ENCODE results near the gene MYO3A.
A peak's percentile ranks its signal among the peaks of the same experiment; 100 is the strongest.

Gene MYO3A

DNA sequence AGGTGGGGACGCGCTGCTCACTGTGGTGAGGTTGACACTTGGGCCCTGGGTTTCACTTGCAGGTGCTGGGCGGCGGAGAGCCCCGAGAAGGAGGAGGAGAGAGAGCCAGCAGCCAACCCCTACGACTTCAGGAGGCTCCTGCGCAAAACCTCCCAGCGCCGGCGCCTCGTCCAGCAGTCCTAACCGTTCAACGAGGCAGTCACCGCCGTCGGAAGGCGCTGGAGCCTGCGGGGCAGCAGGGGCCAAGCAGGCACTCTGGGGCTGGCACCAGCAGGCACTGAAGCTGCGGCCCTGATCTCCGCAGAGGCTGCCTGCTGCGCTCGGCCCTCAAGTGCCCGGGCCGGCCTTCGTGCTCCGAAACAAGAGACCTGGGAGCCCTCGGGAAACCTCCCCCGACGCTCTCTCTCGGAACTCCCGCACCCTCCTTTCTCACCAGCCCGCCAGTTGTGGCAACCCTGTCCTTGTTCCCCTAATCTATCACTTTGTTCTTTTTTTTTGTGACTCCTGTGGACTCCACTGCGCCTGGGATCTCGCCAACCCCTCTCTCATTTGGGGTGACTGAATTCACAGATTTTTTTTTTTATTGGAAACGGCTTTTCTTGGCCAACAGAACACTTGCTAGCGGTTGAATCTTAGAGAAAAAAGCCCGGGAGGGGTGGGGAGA is 277.9 kb downstream of the MYO3A start:
- Histone ChIP-seq H4K91ac (ENCODE audit: low read depth, low read length, poor library complexity) (no peak overlapping the region), H4K8ac (ENCODE audit: low read depth, low read length) (no peak overlapping the region), H3K4me1 (ENCODE audit: control insufficient read depth in 2 of 2, insufficient read depth in 1 of 2, low read depth in 1 of 2, low read length in 2 of 2) (peaks cover 10 to 19% of the 10 kb centered on the region in 2 donors), H2AK5ac (ENCODE audit: low read depth, low read length) (no peak overlapping the region), H2BK12ac (ENCODE audit: low read length) (no peak overlapping the region), H3K9me3 (replicated peaks in 1 of 2; ENCODE audit: control insufficient read depth in 2 of 2, insufficient read depth in 1 of 2, low read depth in 1 of 2, low read length in 2 of 2) (peaks cover 0 to 3% of the 10 kb centered on the region in 2 donors), H3K79me1 (ENCODE audit: low read depth, low read length) (no peaks in the 10 kb centered on the region), H3K23ac (ENCODE audit: low read depth, low read length, poor library complexity) (peak overlapping the region; percentile 35), H3K9ac (ENCODE audit: low read depth, low read length, poor library complexity) (no peak overlapping the region), H3K4me2 (ENCODE audit: insufficient read depth, low read length, poor library complexity, severe bottlenecking) (peak overlapping the region; percentile 21), H2BK120ac (ENCODE audit: low read depth, low read length) (no peak overlapping the region), H2BK15ac (ENCODE audit: low read length) (no peak overlapping the region), H2AFZ (ENCODE audit: low read length) (peak overlapping the region; percentile 29), H3K4ac (ENCODE audit: low read length) (no peak overlapping the region), H3K18ac (ENCODE audit: low read length) (peak overlapping the region; percentile 76), H3K36me3 (replicated peaks in 1 of 2; ENCODE audit: control insufficient read depth in 2 of 2, insufficient read depth in 2 of 2, low read length in 2 of 2) (no peaks in the 10 kb centered on the region), H3K27ac (replicated peaks; ENCODE audit: low read length) (no peak overlapping the region), H3K14ac (ENCODE audit: low read length) (peak overlapping the region; percentile 82), H3K4me3 (ENCODE audit: low read length in 2 of 2) (peak overlapping the region in 1 of 2 donors; percentile 38), H3K27me3 (ENCODE audit: control insufficient read depth in 3 of 3, insufficient read depth in 3 of 3, low read depth in 1 of 3, low read length in 3 of 3) (peaks cover 28 to 72% (median 68%) of the 10 kb centered on the region in 3 experiments), H2BK5ac (ENCODE audit: low read length) (no peak overlapping the region)
- DNase-seq (ENCODE audit: low spot score) = no peak
- no CpG with 5 or more reads among the region's 37 CpGs for WGBS, 2 donors (ENCODE audit: extremely low coverage in 2 of 2, insufficient read length in 2 of 2, insufficient replicate concordance in 1 of 2)

GRCh38 chr10:26212511-26212910 is 278.5 kb downstream of the MYO3A start:
- H3K27me3 ChIP-seq (ENCODE audit: control insufficient read depth in 3 of 3, insufficient read depth in 3 of 3, low read depth in 1 of 3, low read length in 3 of 3) = peaks cover 34 to 78% (median 74%) of the 10 kb centered on the region in 3 experiments
- peaks cover 10 to 21% of the 10 kb centered on the region in 2 donors for H3K4me1 ChIP-seq (ENCODE audit: control insufficient read depth in 2 of 2, insufficient read depth in 1 of 2, low read depth in 1 of 2, low read length in 2 of 2)
- DNase-seq (ENCODE audit: low spot score) = no peak

GRCh38 chr10:26213157-26213800 is 279.2 kb downstream of the MYO3A start:
- H3K23ac ChIP-seq (ENCODE audit: low read depth, low read length, poor library complexity) = no peak overlapping the region
- peaks cover 10 to 22% of the 10 kb centered on the region in 2 donors for H3K4me1 ChIP-seq (ENCODE audit: control insufficient read depth in 2 of 2, insufficient read depth in 1 of 2, low read depth in 1 of 2, low read length in 2 of 2)
- peaks cover 39 to 86% (median 81%) of the 10 kb centered on the region in 3 experiments for H3K27me3 ChIP-seq (ENCODE audit: control insufficient read depth in 3 of 3, insufficient read depth in 3 of 3, low read depth in 1 of 3, low read length in 3 of 3)
- H2BK12ac ChIP-seq (ENCODE audit: low read length) = no peak overlapping the region
- H2AFZ ChIP-seq (ENCODE audit: low read length) = no peak overlapping the region
- H3K4me2 ChIP-seq (ENCODE audit: insufficient read depth, low read length, poor library complexity, severe bottlenecking) = no peak overlapping the region
- no peak overlapping the region for H4K91ac ChIP-seq (ENCODE audit: low read depth, low read length, poor library complexity)
- WGBS, 2 donors (ENCODE audit: extremely low coverage in 2 of 2, insufficient read length in 2 of 2, insufficient replicate concordance in 1 of 2) = no CpG with 5 or more reads among the region's 11 CpGs
- no peak overlapping the region for H3K14ac ChIP-seq (ENCODE audit: low read length)
- no peak overlapping the region for H2BK120ac ChIP-seq (ENCODE audit: low read depth, low read length)
- no peak overlapping the region for H3K4me3 ChIP-seq (ENCODE audit: low read length in 2 of 2)
- H3K4ac ChIP-seq (ENCODE audit: low read length) = no peak overlapping the region
- no peak overlapping the region for H2BK15ac ChIP-seq (ENCODE audit: low read length)
- H3K18ac ChIP-seq (ENCODE audit: low read length) = peak overlapping the region; percentile 30
- H3K9ac ChIP-seq (ENCODE audit: low read depth, low read length, poor library complexity) = no peak overlapping the region
- no peaks in the 10 kb centered on the region for H3K36me3 ChIP-seq (replicated peaks in 1 of 2; ENCODE audit: control insufficient read depth in 2 of 2, insufficient read depth in 2 of 2, low read length in 2 of 2)
- H2BK5ac ChIP-seq (ENCODE audit: low read length) = no peak overlapping the region
- peaks cover 0 to 3% of the 10 kb centered on the region in 2 donors for H3K9me3 ChIP-seq (replicated peaks in 1 of 2; ENCODE audit: control insufficient read depth in 2 of 2, insufficient read depth in 1 of 2, low read depth in 1 of 2, low read length in 2 of 2)
- H3K79me1 ChIP-seq (ENCODE audit: low read depth, low read length) = no peaks in the 10 kb centered on the region
- no peak overlapping the region for H2AK5ac ChIP-seq (ENCODE audit: low read depth, low read length)
- no peak for DNase-seq (ENCODE audit: low spot score)
- no peak overlapping the region for H4K8ac ChIP-seq (ENCODE audit: low read depth, low read length)
- H3K27ac ChIP-seq (replicated peaks; ENCODE audit: low read length) = no peak overlapping the region

More at GRCh38 chr10:26212511-26212910, 278.5 kb downstream of the MYO3A start:
- H3K4me2 ChIP-seq (ENCODE audit: insufficient read depth, low read length, poor library complexity, severe bottlenecking) = no peak overlapping the region
- H3K79me1 ChIP-seq (ENCODE audit: low read depth, low read length) = no peaks in the 10 kb centered on the region
- no peak overlapping the region for H3K14ac ChIP-seq (ENCODE audit: low read length)
- no peak overlapping the region for H3K9ac ChIP-seq (ENCODE audit: low read depth, low read length, poor library complexity)
- no peak overlapping the region for H2BK12ac ChIP-seq (ENCODE audit: low read length)
- no peak overlapping the region for H2AK5ac ChIP-seq (ENCODE audit: low read depth, low read length)
- no CpG with 5 or more reads among the region's 12 CpGs for WGBS, 2 donors (ENCODE audit: extremely low coverage in 2 of 2, insufficient read length in 2 of 2, insufficient replicate concordance in 1 of 2)
- no peak overlapping the region for H3K23ac ChIP-seq (ENCODE audit: low read depth, low read length, poor library complexity)
- H2BK120ac ChIP-seq (ENCODE audit: low read depth, low read length) = no peak overlapping the region
- no peak overlapping the region for H3K4me3 ChIP-seq (ENCODE audit: low read length in 2 of 2)
- H4K8ac ChIP-seq (ENCODE audit: low read depth, low read length) = no peak overlapping the region
- H3K36me3 ChIP-seq (replicated peaks in 1 of 2; ENCODE audit: control insufficient read depth in 2 of 2, insufficient read depth in 2 of 2, low read length in 2 of 2) = no peaks in the 10 kb centered on the region
- H4K91ac ChIP-seq (ENCODE audit: low read depth, low read length, poor library complexity) = peak overlapping the region; percentile 27
- H2BK5ac ChIP-seq (ENCODE audit: low read length) = no peak overlapping the region
- peaks cover 0 to 3% of the 10 kb centered on the region in 2 donors for H3K9me3 ChIP-seq (replicated peaks in 1 of 2; ENCODE audit: control insufficient read depth in 2 of 2, insufficient read depth in 1 of 2, low read depth in 1 of 2, low read length in 2 of 2)
- H2BK15ac ChIP-seq (ENCODE audit: low read length) = no peak overlapping the region
- H3K27ac ChIP-seq (replicated peaks; ENCODE audit: low read length) = no peak overlapping the region
- peak overlapping the region; percentile 39 for H3K18ac ChIP-seq (ENCODE audit: low read length)
- H3K4ac ChIP-seq (ENCODE audit: low read length) = no peak overlapping the region
- no peak overlapping the region for H2AFZ ChIP-seq (ENCODE audit: low read length)

GRCh38 chr10:26214004-26214403 is 280.0 kb downstream of the MYO3A start:
- H4K91ac ChIP-seq (ENCODE audit: low read depth, low read length, poor library complexity) = no peak overlapping the region
- no peak overlapping the region for H3K14ac ChIP-seq (ENCODE audit: low read length)
- H3K79me1 ChIP-seq (ENCODE audit: low read depth, low read length) = no peaks in the 10 kb centered on the region
- H2BK5ac ChIP-seq (ENCODE audit: low read length) = no peak overlapping the region
- no peak overlapping the region for H3K4me2 ChIP-seq (ENCODE audit: insufficient read depth, low read length, poor library complexity, severe bottlenecking)
- H2BK12ac ChIP-seq (ENCODE audit: low read length) = no peak overlapping the region
- H4K8ac ChIP-seq (ENCODE audit: low read depth, low read length) = no peak overlapping the region
- H2BK15ac ChIP-seq (ENCODE audit: low read length) = no peak overlapping the region
- H2AFZ ChIP-seq (ENCODE audit: low read length) = no peak overlapping the region
- H3K18ac ChIP-seq (ENCODE audit: low read length) = no peak overlapping the region
- no peak overlapping the region for H2BK120ac ChIP-seq (ENCODE audit: low read depth, low read length)
- H3K23ac ChIP-seq (ENCODE audit: low read depth, low read length, poor library complexity) = no peak overlapping the region
- no peak overlapping the region for H3K9ac ChIP-seq (ENCODE audit: low read depth, low read length, poor library complexity)
- H3K27me3 ChIP-seq (ENCODE audit: control insufficient read depth in 3 of 3, insufficient read depth in 3 of 3, low read depth in 1 of 3, low read length in 3 of 3) = peaks cover 39 to 93% (median 87%) of the 10 kb centered on the region in 3 experiments
- no peak overlapping the region for H3K4me3 ChIP-seq (ENCODE audit: low read length in 2 of 2)
- DNase-seq (ENCODE audit: low spot score) = peak; percentile 45
- H3K4me1 ChIP-seq (ENCODE audit: control insufficient read depth in 2 of 2, insufficient read depth in 1 of 2, low read depth in 1 of 2, low read length in 2 of 2) = peaks cover 10 to 24% of the 10 kb centered on the region in 2 donors
- H3K4ac ChIP-seq (ENCODE audit: low read length) = no peak overlapping the region
- no CpG with 5 or more reads among the region's 7 CpGs for WGBS, 2 donors (ENCODE audit: extremely low coverage in 2 of 2, insufficient read length in 2 of 2, insufficient replicate concordance in 1 of 2)
- no peak overlapping the region for H2AK5ac ChIP-seq (ENCODE audit: low read depth, low read length)
- no peak overlapping the region for H3K27ac ChIP-seq (replicated peaks; ENCODE audit: low read length)
- peaks cover 0 to 3% of the 10 kb centered on the region in 2 donors for H3K9me3 ChIP-seq (replicated peaks in 1 of 2; ENCODE audit: control insufficient read depth in 2 of 2, insufficient read depth in 1 of 2, low read depth in 1 of 2, low read length in 2 of 2)
- H3K36me3 ChIP-seq (replicated peaks in 1 of 2; ENCODE audit: control insufficient read depth in 2 of 2, insufficient read depth in 2 of 2, low read length in 2 of 2) = no peaks in the 10 kb centered on the region

Data from neuronal stem cell (in vitro differentiated cells).